ENCODE data around the gene IQGAP2. TPM values are rescaled to one million over a fixed set of nuclear protein-coding genes. Genes with fewer than 3 reads are reported as not detected.

IQGAP2 gene
- total RNA-seq, 1 donor from 2014 or later, result not detected

GRCh38 chr5:76710991-76711390 lies 307.9 kb downstream of the IQGAP2 start:
- peak; percentile 94 for DNase-seq (ENCODE audit: low read depth)
- no peak for FAIRE-seq
- H3K36me3 ChIP-seq (ENCODE audit: control insufficient read depth, insufficient read depth, low read length), result no peaks in the 10 kb centered on the region
- no peak overlapping the region for H3K4me3 ChIP-seq (ENCODE audit: low read depth, low read length)
- H3K27me3 ChIP-seq (ENCODE audit: control insufficient read depth, insufficient read depth, low read length), result no peaks in the 10 kb centered on the region
- TF ChIP-seq CTCF (IDR thresholded peaks at IDR 0.05; ENCODE audit: insufficient read depth, low read length, severe bottlenecking), result no peak

GRCh38 chr5:76714751-76715485 lies 311.8 kb downstream of the IQGAP2 start:
- no peak for DNase-seq (ENCODE audit: low read depth)
- Histone ChIP-seq H3K4me3 (ENCODE audit: low read depth, low read length) (peak overlapping the region; percentile 82), H3K27me3 (ENCODE audit: control insufficient read depth, insufficient read depth, low read length) (no peaks in the 10 kb centered on the region), H3K36me3 (ENCODE audit: control insufficient read depth, insufficient read depth, low read length) (no peaks in the 10 kb centered on the region)
- no peak for TF ChIP-seq CTCF (IDR thresholded peaks at IDR 0.05; ENCODE audit: insufficient read depth, low read length, severe bottlenecking)
- no peak for FAIRE-seq

- Histone ChIP-seq H3K36me3 (ENCODE audit: control insufficient read depth, insufficient read depth, low read length) (no peaks in the 10 kb centered on the region), H3K27me3 (ENCODE audit: control insufficient read depth, insufficient read depth, low read length) (no peaks in the 10 kb centered on the region), H3K4me3 (ENCODE audit: low read depth, low read length) (peak overlapping the region; percentile 82)
- DNase-seq (ENCODE audit: low read depth) (no peak), FAIRE-seq (no peak)
- no peak for TF ChIP-seq CTCF (IDR thresholded peaks at IDR 0.05; ENCODE audit: insufficient read depth, low read length, severe bottlenecking)
These were observed 312.3 kb downstream of the IQGAP2 start for GRCh38 chr5:76715486-76715735.

GRCh38 chr5:76715736-76716455 lies 312.8 kb downstream of the IQGAP2 start, which contains the start of gene F2R:
F2R (plus strand) TSS chr5:76716126; CDS start chr5:76716308, 182 bp downstream.
- TF ChIP-seq CTCF (IDR thresholded peaks at IDR 0.05; ENCODE audit: insufficient read depth, low read length, severe bottlenecking), result peak; percentile 60
- FAIRE-seq (no peak), DNase-seq (ENCODE audit: low read depth) (no peak)
- Histone ChIP-seq H3K27me3 (ENCODE audit: control insufficient read depth, insufficient read depth, low read length) (no peaks in the 10 kb centered on the region), H3K36me3 (ENCODE audit: control insufficient read depth, insufficient read depth, low read length) (no peaks in the 10 kb centered on the region), H3K4me3 (ENCODE audit: low read depth, low read length) (peak within 1 kb of the TSS; percentile 82)

GRCh38 chr5:76716456-76717157 lies 313.5 kb downstream of the IQGAP2 start:
- Histone ChIP-seq H3K4me3 (ENCODE audit: low read depth, low read length) (peak overlapping the region; percentile 82), H3K27me3 (ENCODE audit: control insufficient read depth, insufficient read depth, low read length) (no peaks in the 10 kb centered on the region), H3K36me3 (ENCODE audit: control insufficient read depth, insufficient read depth, low read length) (no peaks in the 10 kb centered on the region)
- no peak for TF ChIP-seq CTCF (IDR thresholded peaks at IDR 0.05; ENCODE audit: insufficient read depth, low read length, severe bottlenecking)
- FAIRE-seq (no peak), DNase-seq (ENCODE audit: low read depth) (no peak)
